A549 (cell line): ENCODE measurements around the gene SEMA5A. TPM values are rescaled to one million over a fixed set of nuclear protein-coding genes. Genes with fewer than 3 reads are reported as not detected.

Experiments
- ATAC-seq, 2 experiments: fragments of 200-7000 bp in 1 of 2; fragments of >200 bp in 1 of 2; cut with Nextera tagmentation in 1 of 2; cut with Tn5 transposase in 1 of 2; 3 replicates each; pipeline versions ENCODE4 v1.8.0 to v1.9.1; 2018 to 2020; ENCODE audit warnings: mild to moderate bottlenecking in 1 of 2, moderate library complexity in 1 of 2
- CTCF ChIA-PET: fragments of 300-600 bp; sonication (Branson Sonifier 250); formaldehyde crosslinking; extraction: SDS; loops from one replicate; lab custom pipeline; 2021; ENCODE audit warnings: antibody characterized with exemption, inconsistent platforms; lab: Yijun Ruan, JAX
- POLR2A ChIA-PET: fragments of 350-600 bp; formaldehyde crosslinking; extraction: SDS; loops from one replicate; lab custom pipeline; 2021; ENCODE audit warnings: antibody characterized with exemption, inconsistent platforms; lab: Yijun Ruan, JAX
- DNase-seq, 2 experiments: peaks; one replicate each; pipeline versions ENCODE4 v3.0.0 to v3.0.0-alpha.2; 2011 to 2016; ENCODE audit warnings: low read depth in 1 of 2, low spot score in 1 of 2
- FAIRE-seq: peaks from 2 replicates; lab custom pipeline; 2011; peaks lifted over from hg19 to GRCh38; lab: Jason Lieb, UNC
- H3K27ac ChIP-seq, 2 experiments: fragments of >200 bp; sonication (Bioruptor Twin); formaldehyde crosslinking; 3 replicates each; pipeline ENCODE4 v1.5.1; 2016 to 2017
- H3K4me1 ChIP-seq: fragments of >200 bp; sonication (Bioruptor Twin); formaldehyde crosslinking; 3 replicates; pipeline ENCODE4 v1.6.1; 2016
- H3K4me2 ChIP-seq: fragments of >200 bp; sonication (Bioruptor Twin); formaldehyde crosslinking; 3 replicates; pipeline ENCODE4 v1.6.1; 2016
- H3K4me3 ChIP-seq: fragments of >200 bp; sonication (Bioruptor Twin); formaldehyde crosslinking; 3 replicates; pipeline ENCODE4 v1.5.1; 2016
- H3K9me3 ChIP-seq: fragments of >200 bp; sonication (Bioruptor Twin); formaldehyde crosslinking; 3 replicates; pipeline ENCODE4 v1.6.1; 2016
- CBX8 ChIP-seq: fragments of 200-600 bp; sonication (generic); IDR thresholded peaks from 2 replicates; pipeline ENCODE4 v1.6.1; 2016
- CHD2 ChIP-seq: fragments of 150-350 bp; IDR thresholded peaks from 2 replicates; pipeline ENCODE4 v1.6.1; 2014; ENCODE audit warnings: low read length; ENCODE audit not compliant: partially characterized antibody
- EHF ChIP-seq: fragments of 250-450 bp; sonication (Bioruptor Pico); IDR thresholded peaks from 2 replicates; pipeline ENCODE4 v1.5.0; 2020; ENCODE audit warnings: mild to moderate bottlenecking
- EHMT2 ChIP-seq: fragments of 200-600 bp; sonication (generic); IDR thresholded peaks from 2 replicates; pipeline ENCODE4 v1.6.1; 2016; ENCODE audit warnings: antibody characterized with exemption, low read depth, mild to moderate bottlenecking, moderate library complexity
- FOSL2 ChIP-seq, 2 experiments: fragments of 450-650 bp in 1 of 2; fragments of >200 bp in 1 of 2; sonication (Bioruptor Twin) in 1 of 2; formaldehyde crosslinking; IDR thresholded peaks; 2 replicates each; pipeline versions ENCODE4 v1.5.0 to v1.6.1; 2016 to 2020; ENCODE audit warnings: mild to moderate bottlenecking in 1 of 2, moderate library complexity in 1 of 2
- FOXS1 ChIP-seq: fragments of 250-450 bp; sonication (Bioruptor Pico); IDR thresholded peaks from 2 replicates; pipeline ENCODE4 v1.5.0; 2020; ENCODE audit warnings: mild to moderate bottlenecking, moderate library complexity
- GATA3 ChIP-seq: IDR thresholded peaks from 2 replicates; pipeline ENCODE4 v1.6.1; 2012; ENCODE audit warnings: borderline replicate concordance
- HOXA7 ChIP-seq: fragments of 250-450 bp; sonication (Bioruptor Pico); IDR thresholded peaks from 2 replicates; pipeline ENCODE4 v1.5.0; 2020; ENCODE audit warnings: mild to moderate bottlenecking, moderate library complexity
- HOXB5 ChIP-seq: fragments of 250-450 bp; sonication (Bioruptor Pico); IDR thresholded peaks from 2 replicates; pipeline ENCODE4 v1.5.0; 2020; ENCODE audit warnings: mild to moderate bottlenecking, moderate library complexity
- MAFK ChIP-seq: fragments of 450-650 bp; IDR thresholded peaks from 2 replicates; pipeline ENCODE4 v1.6.1; 2014; ENCODE audit not compliant: partially characterized antibody
- POLR2A ChIP-seq: IDR thresholded peaks from 2 replicates; pipeline ENCODE4 v1.6.1; 2012; ENCODE audit warnings: mild to moderate bottlenecking, low read length
- RARB ChIP-seq: fragments of 250-450 bp; sonication (Bioruptor Pico); IDR thresholded peaks from 2 replicates; pipeline ENCODE4 v1.8.0; 2021; ENCODE audit warnings: mild to moderate bottlenecking, moderate library complexity
- SMC3 ChIP-seq: fragments of >200 bp; sonication (Bioruptor Twin); formaldehyde crosslinking; IDR thresholded peaks from 3 replicates; pipeline ENCODE4 v1.6.1; 2018; ENCODE audit warnings: inconsistent platforms
- SREBF2 ChIP-seq: fragments of 450-650 bp; IDR thresholded peaks from 2 replicates; pipeline ENCODE4 v1.6.1; 2014; ENCODE audit warnings: mild to moderate bottlenecking, moderate library complexity
- ZFP36 ChIP-seq: fragments of 450-650 bp; IDR thresholded peaks from 2 replicates; pipeline ENCODE4 v1.6.1; 2014; ENCODE audit warnings: borderline replicate concordance; ENCODE audit not compliant: partially characterized antibody
- ZSCAN20 ChIP-seq: fragments of 250-450 bp; sonication (Bioruptor Pico); IDR thresholded peaks from 2 replicates; pipeline ENCODE4 v1.8.0; 2022; ENCODE audit warnings: mild to moderate bottlenecking, moderate library complexity
- WGBS: methylation state at CpG from one replicate; pipeline ENCODE4 v1.1.6; 2017; ENCODE audit errors: missing lambda C conversion rate; 5-methylcytosine and 5-hydroxymethylcytosine counted together
- polyA plus RNA-seq, 4 experiments: library from polyadenylated mRNA; depleted of rRNA in 3 of 4; stranded (reverse); fragments of >200 nt; fragmentation: RNase III in 1 of 4; extraction: RNeasy Plus Mini Kit Qiagen cat#74134 plus additional on column Dnase treatment in 1 of 4; gene quantifications; 2 replicates in 3 of 4; 3 replicates in 1 of 4; pipeline ENCODE4 v1.2.3, GENCODE V29; 2011 to 2017
- TF ChIP-seq, protein P1 (sequence below): IDR thresholded peaks from 2 replicates; pipeline ENCODE4 v1.6.1; 2012
- TF ChIP-seq, protein P2 (sequence below): fragments of 250-450 bp; sonication (Bioruptor Pico); IDR thresholded peaks from 2 replicates; pipeline ENCODE4 v1.5.0; 2020; ENCODE audit warnings: low read depth, mild to moderate bottlenecking, moderate library complexity
- TF ChIP-seq, protein P3 (sequence below): fragments of >200 bp; sonication (Bioruptor Twin); formaldehyde crosslinking; IDR thresholded peaks from 3 replicates; pipeline ENCODE4 v1.5.1; 2016

Gene SEMA5A
- polyA plus RNA-seq, 2 of the 4 experiments (the other 2 are of a cell fraction), result not detected

DNA sequence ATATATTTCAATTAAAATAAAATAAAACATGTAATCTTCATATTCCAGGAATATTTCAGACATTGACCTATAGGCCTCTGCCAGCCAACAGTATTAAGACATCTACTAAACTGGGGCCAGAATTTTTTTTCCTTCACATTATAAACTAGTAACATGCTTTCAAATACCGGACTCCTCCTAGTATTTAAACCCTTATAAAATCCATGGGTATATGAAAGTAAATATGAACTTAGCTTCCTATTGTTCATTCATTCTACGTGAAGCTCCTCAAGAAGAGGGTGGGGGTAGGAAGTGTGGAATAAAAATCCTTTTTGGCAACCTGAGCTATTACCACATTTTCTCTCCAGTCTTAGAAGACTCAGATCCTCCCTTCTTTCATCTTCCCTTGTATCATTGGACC lies 16.4 kb downstream of the SEMA5A start (continued):
- TF ChIP-seq, protein P1, sequence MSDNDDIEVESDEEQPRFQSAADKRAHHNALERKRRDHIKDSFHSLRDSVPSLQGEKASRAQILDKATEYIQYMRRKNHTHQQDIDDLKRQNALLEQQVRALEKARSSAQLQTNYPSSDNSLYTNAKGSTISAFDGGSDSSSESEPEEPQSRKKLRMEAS, result no peak
- TF ChIP-seq EHF (no peak), CHD2 (no peak), CBX8 (no peak)
- TF ChIP-seq, all 56 proteins: peak for 0

DNA sequence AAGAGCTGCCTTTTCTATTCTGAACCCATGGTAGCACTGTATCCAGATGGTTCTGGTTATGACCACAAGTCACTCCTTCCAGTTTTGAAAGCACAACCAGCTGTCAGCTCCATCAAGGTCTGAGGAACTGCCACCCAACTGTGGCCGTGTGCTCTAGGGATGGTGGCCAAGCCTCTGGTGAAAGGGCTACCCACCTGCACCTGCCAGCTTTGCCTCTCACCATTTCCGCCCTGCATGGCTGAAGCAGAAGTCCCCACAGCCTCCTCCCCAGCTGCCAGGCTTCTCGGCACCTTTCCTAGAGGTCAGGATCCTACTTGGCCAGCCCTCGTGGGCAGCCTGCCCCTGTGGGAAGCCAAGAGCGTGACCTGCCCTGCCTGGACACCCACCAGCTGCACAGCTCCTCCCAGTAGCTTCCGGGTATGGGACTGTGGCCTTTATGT lies 16.8 kb downstream of the SEMA5A start:
- POLR2A ChIA-PET, result no interaction called here
- CTCF ChIA-PET, result interaction anchor here (1.1 to 2.2 kb wide), 2 partner anchors 15 to 26 kb away, joined by 3 to 7 read pairs; no protein-coding TSS in a partner anchor

DNA sequence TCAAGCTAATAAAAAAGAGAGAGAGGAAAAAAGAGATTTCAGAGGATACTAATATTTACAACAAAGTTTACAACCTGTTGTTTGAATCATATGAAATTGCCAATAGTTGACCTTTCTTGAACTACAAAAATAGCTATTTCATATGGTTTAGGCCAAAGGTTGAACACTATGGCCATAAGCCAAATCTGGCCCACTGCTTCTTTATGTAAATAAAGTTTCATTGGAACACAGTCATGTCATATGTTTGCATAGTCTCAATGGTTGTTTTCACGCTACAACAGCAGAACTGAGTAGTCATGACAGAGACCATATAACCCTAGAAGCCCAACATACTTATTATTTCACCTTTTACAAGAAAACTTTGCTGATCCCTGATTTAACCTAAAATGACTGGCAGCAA lies 20.9 kb downstream of the SEMA5A start:
- ChIA-PET CTCF (interaction anchor here (2.5 kb wide), 1 partner anchor 19 kb away, joined by 9 read pairs; no protein-coding TSS in a partner anchor), POLR2A (no interaction called here)
- H3K4me2 ChIP-seq, result no peak overlapping the region
- DNase-seq (no peak), FAIRE-seq (no peak), ATAC-seq (no peak)
- no peaks in the 10 kb centered on the region for H3K9me3 ChIP-seq
- TF ChIP-seq, protein P2, sequence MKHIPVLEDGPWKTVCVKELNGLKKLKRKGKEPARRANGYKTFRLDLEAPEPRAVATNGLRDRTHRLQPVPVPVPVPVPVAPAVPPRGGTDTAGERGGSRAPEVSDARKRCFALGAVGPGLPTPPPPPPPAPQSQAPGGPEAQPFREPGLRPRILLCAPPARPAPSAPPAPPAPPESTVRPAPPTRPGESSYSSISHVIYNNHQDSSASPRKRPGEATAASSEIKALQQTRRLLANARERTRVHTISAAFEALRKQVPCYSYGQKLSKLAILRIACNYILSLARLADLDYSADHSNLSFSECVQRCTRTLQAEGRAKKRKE (CRISPR knock-in tag), result no peak
- no peak overlapping the region for H3K27ac ChIP-seq
- H3K4me3 ChIP-seq, result no peak overlapping the region
- no peaks in the 10 kb centered on the region for H3K4me1 ChIP-seq
- WGBS, result 0% methylated on average over 1 of the region's 1 CpG

More for the DNA sequence above, 16.8 kb downstream of the SEMA5A start:
- H3K9me3 ChIP-seq, result no peaks in the 10 kb centered on the region
- no peak overlapping the region for H3K4me3 ChIP-seq
- no peak overlapping the region for H3K27ac ChIP-seq
- no peak for TF ChIP-seq EHF
- no peak for TF ChIP-seq ZSCAN20 (CRISPR knock-in tag)
- TF ChIP-seq, protein P1, result no peak
- TF ChIP-seq SMC3, result no peak
- TF ChIP-seq HOXB5 (CRISPR knock-in tag), result no peak
- TF ChIP-seq RARB (CRISPR knock-in tag), result no peak
- no peak for TF ChIP-seq GATA3
- no peak for TF ChIP-seq POLR2A
- no peak for TF ChIP-seq FOXS1
- TF ChIP-seq EHMT2, result no peak
- TF ChIP-seq ZFP36, result no peak
- FAIRE-seq (no peak), DNase-seq (no peak), ATAC-seq (no peak)
- H3K4me2 ChIP-seq, result no peak overlapping the region
- no peaks in the 10 kb centered on the region for H3K4me1 ChIP-seq
- 8% methylated on average over 5 of the region's 6 CpGs for WGBS

DNA sequence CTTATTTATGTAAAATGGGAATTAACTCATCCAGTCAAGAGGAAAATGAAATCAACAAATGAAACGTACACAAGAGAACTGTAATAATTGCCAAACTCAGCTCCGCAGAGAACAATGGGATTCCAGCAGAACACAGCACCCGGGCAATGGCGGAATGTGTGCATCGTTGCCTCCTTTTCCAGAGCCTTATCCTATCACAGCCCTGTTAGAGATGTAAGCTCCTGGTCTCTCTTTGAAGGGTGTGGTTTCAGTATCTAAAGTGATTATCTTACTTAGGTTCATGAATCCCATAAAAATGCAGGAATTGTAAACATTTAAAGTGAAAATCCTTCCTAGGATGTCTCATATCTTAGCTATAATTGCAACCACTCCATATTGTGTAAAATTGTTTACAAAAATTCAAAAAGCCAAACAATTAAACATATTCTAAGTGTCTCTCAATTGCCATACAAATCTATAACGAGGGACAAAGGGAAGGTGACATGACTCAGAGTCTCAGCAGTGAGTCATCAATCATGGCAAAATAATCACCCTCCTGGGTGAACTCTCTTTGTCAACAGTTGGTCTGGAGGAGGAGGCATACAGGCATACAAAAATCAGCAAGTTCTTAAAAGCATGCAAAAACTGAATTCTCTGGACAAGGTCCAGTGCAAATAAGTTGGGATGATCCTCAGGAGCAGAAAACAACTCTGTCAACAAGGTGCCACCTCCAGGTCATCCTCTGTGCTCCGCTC lies 22.6 kb downstream of the SEMA5A start:
- ATAC-seq (no peak), DNase-seq (no peak), FAIRE-seq (no peak)
- Histone ChIP-seq H3K9me3 (no peaks in the 10 kb centered on the region), H3K4me2 (no peak overlapping the region), H3K4me1 (no peaks in the 10 kb centered on the region), H3K4me3 (no peak overlapping the region), H3K27ac (no peak overlapping the region)
- POLR2A ChIA-PET, result no interaction called here
- WGBS, result 26% methylated on average over 7 of the region's 7 CpGs
- CTCF ChIA-PET, result interaction anchor here (2.5 kb wide), 1 partner anchor 21 kb away, joined by 9 read pairs; no protein-coding TSS in a partner anchor
- TF ChIP-seq, protein P3, sequence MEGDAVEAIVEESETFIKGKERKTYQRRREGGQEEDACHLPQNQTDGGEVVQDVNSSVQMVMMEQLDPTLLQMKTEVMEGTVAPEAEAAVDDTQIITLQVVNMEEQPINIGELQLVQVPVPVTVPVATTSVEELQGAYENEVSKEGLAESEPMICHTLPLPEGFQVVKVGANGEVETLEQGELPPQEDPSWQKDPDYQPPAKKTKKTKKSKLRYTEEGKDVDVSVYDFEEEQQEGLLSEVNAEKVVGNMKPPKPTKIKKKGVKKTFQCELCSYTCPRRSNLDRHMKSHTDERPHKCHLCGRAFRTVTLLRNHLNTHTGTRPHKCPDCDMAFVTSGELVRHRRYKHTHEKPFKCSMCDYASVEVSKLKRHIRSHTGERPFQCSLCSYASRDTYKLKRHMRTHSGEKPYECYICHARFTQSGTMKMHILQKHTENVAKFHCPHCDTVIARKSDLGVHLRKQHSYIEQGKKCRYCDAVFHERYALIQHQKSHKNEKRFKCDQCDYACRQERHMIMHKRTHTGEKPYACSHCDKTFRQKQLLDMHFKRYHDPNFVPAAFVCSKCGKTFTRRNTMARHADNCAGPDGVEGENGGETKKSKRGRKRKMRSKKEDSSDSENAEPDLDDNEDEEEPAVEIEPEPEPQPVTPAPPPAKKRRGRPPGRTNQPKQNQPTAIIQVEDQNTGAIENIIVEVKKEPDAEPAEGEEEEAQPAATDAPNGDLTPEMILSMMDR, result no peak
- no peak for TF ChIP-seq MAFK
- TF ChIP-seq HOXA7 (CRISPR knock-in tag), result no peak
- TF ChIP-seq FOSL2 (IDR thresholded peaks at IDR 0.05), result no peak
- peak; percentile 43; the same call in 1 of the 2 replicates for TF ChIP-seq FOSL2 (CRISPR knock-in tag; IDR thresholded peaks at IDR 0.05)
- no peak for TF ChIP-seq SREBF2
